Measurements from ENCODE around the gene CYP17A1.

The CYP17A1 gene

GRCh38 chr10:102802920-102803534 lies 34.2 kb downstream of the CYP17A1 start:
- H3K36me3 ChIP-seq (ENCODE audit: insufficient read depth, insufficient read length, low read length): peaks cover 30% of the 10 kb centered on the region
- DNase-seq (ENCODE audit: low read depth, low spot score): peak; percentile 42
- TF ChIP-seq ZNF274 (IDR thresholded peaks at IDR 0.05; ENCODE audit: low read depth, low read length): no peak
- TF ChIP-seq SUZ12 (IDR thresholded peaks at IDR 0.05; ENCODE audit: extremely low read depth, insufficient read depth, insufficient read length): no peak
- no peak for TF ChIP-seq YY1 (IDR thresholded peaks at IDR 0.05; ENCODE audit: insufficient read depth, insufficient read length)

DNA sequence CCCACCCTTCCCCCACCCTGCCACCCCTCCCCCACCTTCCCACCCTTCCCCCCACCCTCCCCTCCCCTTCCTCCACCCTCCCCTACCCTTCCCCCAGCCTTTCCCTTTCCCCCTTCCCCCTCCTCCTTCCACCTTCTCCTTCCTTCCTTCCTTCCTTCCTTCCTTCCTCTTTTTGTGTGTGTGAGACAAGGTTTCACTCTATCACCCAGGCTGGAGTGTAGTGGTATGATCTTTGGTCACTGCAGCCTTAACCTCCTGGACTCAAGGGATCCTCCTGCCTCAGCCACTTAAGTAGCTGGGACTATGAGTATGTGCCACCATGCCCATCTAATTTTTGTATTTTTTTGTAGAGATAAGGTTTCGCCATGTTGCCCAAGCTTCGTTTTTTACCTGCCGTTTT lies 35.2 kb downstream of the CYP17A1 start:
- TF ChIP-seq YY1 (IDR thresholded peaks at IDR 0.05; ENCODE audit: insufficient read depth, insufficient read length) (no peak), ZNF274 (IDR thresholded peaks at IDR 0.05; ENCODE audit: low read depth, low read length) (no peak), SUZ12 (IDR thresholded peaks at IDR 0.05; ENCODE audit: extremely low read depth, insufficient read depth, insufficient read length) (no peak)
- H3K27me3 ChIP-seq (ENCODE audit: insufficient read depth, insufficient read length): no peaks in the 10 kb centered on the region
- no peak for DNase-seq (ENCODE audit: low read depth, low spot score)
- peaks cover 6% of the 10 kb centered on the region for H3K4me1 ChIP-seq (ENCODE audit: insufficient read depth, insufficient read length)
- H3K36me3 ChIP-seq (ENCODE audit: insufficient read depth, insufficient read length, low read length): peaks cover 33% of the 10 kb centered on the region
- H3K9me3 ChIP-seq (ENCODE audit: insufficient read depth, low read length): peaks cover 5% of the 10 kb centered on the region; the same call in 1 of the 2 replicates
- no peak overlapping the region for H3K4me3 ChIP-seq (ENCODE audit: insufficient read length, low read depth)
- H3K9ac ChIP-seq (ENCODE audit: insufficient read length, low read depth): no peak overlapping the region

More at GRCh38 chr10:102802920-102803534, 34.2 kb downstream of the CYP17A1 start:
- peaks cover 5% of the 10 kb centered on the region; the same call in 1 of the 2 replicates for H3K9me3 ChIP-seq (ENCODE audit: insufficient read depth, low read length)
- H3K9ac ChIP-seq (ENCODE audit: insufficient read length, low read depth): no peak overlapping the region
- no peaks in the 10 kb centered on the region for H3K27me3 ChIP-seq (ENCODE audit: insufficient read depth, insufficient read length)
- peaks cover 6% of the 10 kb centered on the region for H3K4me1 ChIP-seq (ENCODE audit: insufficient read depth, insufficient read length)
- H3K4me3 ChIP-seq (ENCODE audit: insufficient read length, low read depth): no peak overlapping the region

DNA sequence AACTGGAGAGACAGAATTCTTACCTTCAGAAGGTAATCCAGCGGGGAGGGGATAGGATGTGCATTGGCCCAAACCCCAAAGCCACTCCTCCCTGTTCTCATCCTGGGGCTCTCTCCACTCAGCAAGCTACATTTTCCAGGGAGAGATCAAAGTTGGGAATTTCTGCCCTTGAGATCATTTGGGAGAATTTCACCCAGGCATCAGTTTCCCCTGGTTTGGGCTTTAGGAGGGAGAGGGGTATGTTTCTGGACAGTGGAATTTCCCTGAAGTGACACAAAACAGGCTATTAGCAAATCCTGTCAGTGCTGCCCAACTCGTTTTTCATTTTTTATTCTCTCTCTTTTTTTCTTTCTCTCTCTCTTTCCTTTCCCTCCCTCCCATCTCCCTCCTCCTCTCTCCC lies 35.7 kb downstream of the CYP17A1 start:
- peaks cover 5% of the 10 kb centered on the region; the same call in 1 of the 2 replicates for H3K9me3 ChIP-seq (ENCODE audit: insufficient read depth, low read length)
- no peak overlapping the region for H3K4me3 ChIP-seq (ENCODE audit: insufficient read length, low read depth)
- H3K9ac ChIP-seq (ENCODE audit: insufficient read length, low read depth): peak overlapping the region; percentile 17
- peaks cover 6% of the 10 kb centered on the region for H3K4me1 ChIP-seq (ENCODE audit: insufficient read depth, insufficient read length)
- TF ChIP-seq SUZ12 (IDR thresholded peaks at IDR 0.05; ENCODE audit: extremely low read depth, insufficient read depth, insufficient read length): no peak
- TF ChIP-seq ZNF274 (IDR thresholded peaks at IDR 0.05; ENCODE audit: low read depth, low read length): no peak
- TF ChIP-seq YY1 (IDR thresholded peaks at IDR 0.05; ENCODE audit: insufficient read depth, insufficient read length): no peak
- no peak for DNase-seq (ENCODE audit: low read depth, low spot score)
- no peaks in the 10 kb centered on the region for H3K27me3 ChIP-seq (ENCODE audit: insufficient read depth, insufficient read length)
- H3K36me3 ChIP-seq (ENCODE audit: insufficient read depth, insufficient read length, low read length): peaks cover 33% of the 10 kb centered on the region

GRCh38 chr10:102800611-102801335 lies 36.4 kb downstream of the CYP17A1 start:
- Histone ChIP-seq H3K4me1 (ENCODE audit: insufficient read depth, insufficient read length) (peaks cover 6% of the 10 kb centered on the region), H3K36me3 (ENCODE audit: insufficient read depth, insufficient read length, low read length) (peaks cover 33% of the 10 kb centered on the region), H3K9ac (ENCODE audit: insufficient read length, low read depth) (no peak overlapping the region), H3K9me3 (ENCODE audit: insufficient read depth, low read length) (peaks cover 5% of the 10 kb centered on the region; the same call in 1 of the 2 replicates), H3K27me3 (ENCODE audit: insufficient read depth, insufficient read length) (no peaks in the 10 kb centered on the region), H3K4me3 (ENCODE audit: insufficient read length, low read depth) (no peak overlapping the region)
- TF ChIP-seq ZNF274 (IDR thresholded peaks at IDR 0.05; ENCODE audit: low read depth, low read length): no peak
- TF ChIP-seq YY1 (IDR thresholded peaks at IDR 0.05; ENCODE audit: insufficient read depth, insufficient read length): no peak
- TF ChIP-seq SUZ12 (IDR thresholded peaks at IDR 0.05; ENCODE audit: extremely low read depth, insufficient read depth, insufficient read length): no peak
- DNase-seq (ENCODE audit: low read depth, low spot score): no peak

- Histone ChIP-seq H3K4me1 (ENCODE audit: insufficient read depth, insufficient read length) (peaks cover 6% of the 10 kb centered on the region), H3K9ac (ENCODE audit: insufficient read length, low read depth) (no peak overlapping the region), H3K4me3 (ENCODE audit: insufficient read length, low read depth) (no peak overlapping the region), H3K9me3 (ENCODE audit: insufficient read depth, low read length) (peaks cover 5% of the 10 kb centered on the region; the same call in 1 of the 2 replicates), H3K36me3 (ENCODE audit: insufficient read depth, insufficient read length, low read length) (peaks cover 33% of the 10 kb centered on the region), H3K27me3 (ENCODE audit: insufficient read depth, insufficient read length) (no peaks in the 10 kb centered on the region)
- TF ChIP-seq SUZ12 (IDR thresholded peaks at IDR 0.05; ENCODE audit: extremely low read depth, insufficient read depth, insufficient read length): no peak
- TF ChIP-seq YY1 (IDR thresholded peaks at IDR 0.05; ENCODE audit: insufficient read depth, insufficient read length): no peak
- no peak for TF ChIP-seq ZNF274 (IDR thresholded peaks at IDR 0.05; ENCODE audit: low read depth, low read length)
- no peak for DNase-seq (ENCODE audit: low read depth, low spot score)
These were observed 37.3 kb downstream of the CYP17A1 start for GRCh38 chr10:102799691-102800471.

GRCh38 chr10:102796407-102797176 lies 40.6 kb downstream of the CYP17A1 start:
- TF ChIP-seq ZNF274 (IDR thresholded peaks at IDR 0.05; ENCODE audit: low read depth, low read length) (no peak), SUZ12 (IDR thresholded peaks at IDR 0.05; ENCODE audit: extremely low read depth, insufficient read depth, insufficient read length) (no peak), YY1 (IDR thresholded peaks at IDR 0.05; ENCODE audit: insufficient read depth, insufficient read length) (no peak)
- Histone ChIP-seq H3K9ac (ENCODE audit: insufficient read length, low read depth) (no peak overlapping the region), H3K4me3 (ENCODE audit: insufficient read length, low read depth) (no peak overlapping the region), H3K4me1 (ENCODE audit: insufficient read depth, insufficient read length) (peaks cover 4% of the 10 kb centered on the region), H3K9me3 (ENCODE audit: insufficient read depth, low read length) (no peaks in the 10 kb centered on the region), H3K27me3 (ENCODE audit: insufficient read depth, insufficient read length) (no peaks in the 10 kb centered on the region), H3K36me3 (ENCODE audit: insufficient read depth, insufficient read length, low read length) (peaks cover 29% of the 10 kb centered on the region)
- no peak for DNase-seq (ENCODE audit: low read depth, low spot score)
